Muscle of arm (tissue), 12 donors: ENCODE results near the gene ICOS. TPM values are rescaled to one million over a fixed set of nuclear protein-coding genes. Genes with fewer than 3 reads are reported as not detected.
"Not testable (repeated sequence)": the region's sequence is repeated elsewhere in the genome, so short reads cannot be mapped to it uniquely, and the experiment has no call there.

Source experiments
- DNase-seq: peaks from one replicate; pipeline ENCODE4 v3.0.0-alpha.2; 2013
- polyA plus RNA-seq, 12 donors: library from polyadenylated mRNA; unstranded; fragments of 120-200 nt; gene quantifications; one replicate each; pipeline ENCODE4 v1.2.1, GENCODE V29; 2013; ENCODE audit not compliant: insufficient read length in 12 of 12

ICOS gene
- polyA plus RNA-seq, 12 donors = 0.20 to 0.50 (median 0.26) TPM; not detected in 9

DNA sequence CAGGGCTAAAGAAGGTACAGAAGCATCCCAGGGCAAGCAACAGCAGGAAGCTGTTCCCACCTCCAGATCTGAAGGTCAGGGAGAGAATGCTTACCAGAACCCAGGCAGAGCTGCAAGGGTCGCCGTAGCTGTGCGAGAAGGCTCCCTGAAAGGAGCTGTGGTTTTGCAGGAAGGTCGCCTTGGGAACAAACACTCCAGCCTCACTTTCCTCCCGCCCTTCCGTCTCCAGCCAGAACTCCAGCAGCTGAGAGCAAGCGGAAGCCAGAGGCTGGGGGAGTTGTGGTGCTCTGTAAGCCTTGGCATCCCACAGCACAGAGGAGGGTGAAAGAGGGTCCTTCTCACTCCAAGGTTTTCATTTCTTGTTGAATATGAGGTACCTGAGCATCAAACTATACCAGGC, 18.3 kb upstream of the ICOS start:
- no peak for DNase-seq

DNA sequence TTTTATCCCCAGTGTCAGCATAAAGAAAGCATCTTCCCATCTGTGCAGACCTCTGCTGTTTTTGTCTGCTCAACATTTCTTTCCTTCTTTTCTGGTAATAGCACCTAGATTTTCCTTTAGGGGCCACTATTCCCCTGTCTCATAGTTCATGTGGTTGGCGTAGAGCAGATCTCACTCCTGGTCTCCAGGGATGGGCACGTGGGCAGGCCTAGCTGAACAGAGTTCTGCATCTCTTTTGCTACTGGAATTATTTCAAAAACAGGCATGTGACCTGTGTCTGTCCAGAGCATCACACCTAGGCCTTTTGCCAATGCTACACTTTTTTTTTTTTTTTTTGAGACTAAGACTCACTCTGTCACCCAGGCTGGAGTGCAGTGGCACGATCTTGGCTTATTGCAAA, 17.7 kb upstream of the ICOS start:
- DNase-seq = no peak

DNA sequence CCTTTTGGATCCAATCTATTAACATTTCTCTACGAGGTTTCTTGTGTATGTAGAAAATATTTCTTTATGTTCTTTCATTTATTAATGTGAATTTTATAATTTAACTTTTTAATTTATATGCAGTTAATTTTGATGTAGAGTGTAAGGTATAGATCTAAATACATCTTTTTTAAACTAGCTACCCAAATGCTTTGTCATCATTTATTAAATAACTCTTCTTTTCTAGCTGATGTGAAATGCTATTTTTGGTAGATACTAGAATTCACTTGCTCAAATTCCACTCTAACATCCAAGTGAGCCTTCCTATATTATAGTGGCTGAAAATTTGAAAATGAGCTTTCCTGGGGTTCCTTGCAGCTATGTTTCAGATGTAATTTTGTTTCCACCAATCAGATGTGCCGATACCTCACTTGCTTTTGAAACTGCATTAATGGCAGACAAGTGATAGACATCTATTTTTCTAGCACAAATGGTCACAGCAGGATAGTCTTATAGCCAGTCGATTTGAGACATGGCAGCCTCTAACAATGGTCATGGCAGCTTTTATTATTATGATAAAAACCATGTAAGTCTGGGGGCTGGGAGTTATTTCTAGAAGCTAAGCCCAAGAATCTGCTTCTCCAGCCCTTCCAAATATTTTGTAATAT, 10.9 kb upstream of the ICOS start:
- no peak for DNase-seq

DNA sequence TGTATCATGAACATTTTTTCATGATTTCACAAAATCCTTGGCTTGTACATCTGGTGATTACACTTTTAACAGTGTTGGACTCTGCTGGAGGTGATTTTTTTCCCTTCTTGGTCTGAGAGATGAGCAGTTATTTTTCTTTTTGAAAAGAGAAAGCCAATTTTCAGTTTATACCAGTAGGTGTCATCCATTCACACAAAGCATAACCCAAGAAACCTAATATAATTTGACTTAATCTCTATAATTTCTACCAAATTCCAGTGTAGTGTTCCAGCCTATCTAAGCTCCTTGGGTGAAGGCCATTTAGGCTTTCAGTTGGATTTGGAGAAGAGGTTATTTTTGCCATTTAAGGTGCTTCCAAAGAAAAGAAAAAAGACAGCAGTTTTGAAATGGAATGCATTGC, 7.7 kb upstream of the ICOS start:
- no peak for DNase-seq

DNA sequence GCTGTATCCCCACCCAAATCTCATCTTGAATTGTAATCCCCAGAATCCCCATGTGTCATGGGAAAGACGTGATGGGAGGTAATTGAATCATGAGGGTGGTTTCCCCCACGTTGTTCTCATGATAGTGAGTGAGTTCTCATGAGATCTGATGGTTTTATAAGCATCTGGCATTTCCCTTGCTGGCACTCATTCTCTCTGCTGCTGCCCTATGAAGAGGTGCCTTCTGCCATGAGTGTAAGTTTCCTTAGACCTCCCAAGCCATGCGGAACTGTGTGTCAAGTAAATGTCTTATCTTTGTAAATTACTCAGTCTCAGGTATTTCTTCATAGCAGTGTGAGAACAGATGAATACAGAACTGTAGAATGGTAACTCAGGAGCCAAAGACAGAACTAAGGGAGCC, 5.3 kb upstream of the ICOS start:
- not testable (repeated sequence) for DNase-seq

GRCh38 chr2:203934041-203934492, 2.5 kb upstream of the ICOS start:
- DNase-seq = no peak

- DNase-seq = no peak
These were observed 1.7 kb upstream of the ICOS start for GRCh38 chr2:203934711-203935438.

- no peak for DNase-seq
These were observed 995 bp upstream of the ICOS start for GRCh38 chr2:203935568-203935967.

DNA sequence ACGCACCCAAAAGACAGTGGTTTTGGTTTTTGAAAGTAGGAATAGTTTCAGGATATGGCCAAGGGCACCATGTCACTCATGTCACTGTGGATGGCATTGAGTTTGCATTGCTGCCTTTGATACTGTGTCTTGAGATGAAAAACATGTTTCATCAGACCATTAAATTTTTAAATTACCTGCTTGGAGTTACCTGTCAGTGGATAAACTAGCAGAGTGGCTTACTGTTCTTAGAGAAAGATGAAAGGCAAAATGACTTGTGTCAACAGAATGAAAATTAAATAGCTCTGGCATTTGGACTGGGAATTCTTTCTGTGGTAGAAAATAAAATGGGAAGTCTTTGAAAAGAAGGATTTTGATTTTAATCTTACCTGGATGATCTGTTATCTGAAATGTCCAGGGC, 386 bp downstream of the ICOS start:
- DNase-seq = no peak

DNA sequence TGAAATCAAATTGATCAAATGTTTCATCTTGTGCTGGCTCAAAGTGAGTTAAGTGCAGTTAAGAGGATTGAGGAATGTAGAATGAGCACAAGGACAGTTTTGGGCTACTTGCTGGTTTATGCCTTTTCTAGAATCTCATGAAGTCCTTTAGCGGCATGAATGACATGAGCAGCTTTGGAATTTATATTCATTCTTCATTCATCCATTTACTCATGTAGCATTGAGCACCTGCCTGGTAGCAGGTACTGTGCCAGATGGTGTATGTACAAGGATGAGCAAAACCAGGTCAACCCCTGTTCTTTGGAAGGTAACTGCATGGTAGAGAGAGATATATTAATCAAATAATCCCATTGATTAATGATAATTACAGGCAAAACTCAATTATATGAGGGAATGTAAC, 1.2 kb downstream of the ICOS start:
- no peak for DNase-seq

- DNase-seq = no peak
These were observed 3.5 kb downstream of the ICOS start for GRCh38 chr2:203940039-203940438.

- not testable (repeated sequence) for DNase-seq
These were observed 7.2 kb downstream of the ICOS start for GRCh38 chr2:203943493-203944382.

GRCh38 chr2:203948733-203949132, 12.2 kb downstream of the ICOS start:
- DNase-seq = no peak

- DNase-seq = no peak
These were observed 12.7 kb downstream of the ICOS start for GRCh38 chr2:203949228-203949627.

DNA sequence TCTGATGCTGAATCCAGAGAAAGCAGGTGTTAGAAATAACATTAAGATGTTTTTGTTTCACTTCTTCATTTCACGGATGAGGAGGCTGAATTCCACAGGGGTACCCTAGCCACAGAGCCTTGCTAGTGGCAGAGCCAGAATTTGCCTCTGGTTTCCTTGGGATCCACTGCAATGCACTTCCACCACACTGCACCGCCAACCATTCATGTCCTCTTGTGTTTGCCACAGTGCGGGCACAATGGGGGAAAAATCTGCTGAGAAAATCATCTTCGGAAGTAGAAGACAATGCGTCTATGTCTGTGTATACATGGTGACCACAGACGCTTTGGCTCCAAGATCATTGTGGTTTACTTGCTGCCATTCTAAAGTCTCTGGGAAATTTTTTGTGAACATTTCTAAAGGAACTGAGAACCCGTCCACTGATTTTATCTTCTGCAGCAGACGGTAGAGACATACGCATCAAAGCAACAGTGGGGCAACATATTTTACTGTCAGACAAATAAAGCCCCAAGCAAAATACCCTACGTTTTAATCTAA, 14.9 kb downstream of the ICOS start:
- DNase-seq = no peak

DNA sequence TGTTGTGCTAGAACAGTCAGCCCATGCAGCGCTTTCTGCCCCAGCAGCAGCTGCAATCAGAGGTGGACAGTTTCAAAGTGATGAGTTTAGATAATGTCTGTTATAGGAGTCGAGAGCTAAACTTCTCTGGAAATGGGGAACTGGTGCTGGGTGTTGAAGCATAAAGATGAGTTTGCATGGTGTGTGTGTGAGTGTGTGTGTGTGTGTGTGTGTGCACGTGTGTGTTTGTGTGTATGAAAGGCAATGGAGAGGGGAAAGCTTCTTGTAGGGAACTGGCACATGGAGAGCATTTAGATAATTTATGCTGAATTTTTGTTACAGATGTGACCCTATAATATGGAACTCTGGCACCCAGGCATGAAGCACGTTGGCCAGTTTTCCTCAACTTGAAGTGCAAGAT, 22.7 kb downstream of the ICOS start:
- DNase-seq = no peak

DNA sequence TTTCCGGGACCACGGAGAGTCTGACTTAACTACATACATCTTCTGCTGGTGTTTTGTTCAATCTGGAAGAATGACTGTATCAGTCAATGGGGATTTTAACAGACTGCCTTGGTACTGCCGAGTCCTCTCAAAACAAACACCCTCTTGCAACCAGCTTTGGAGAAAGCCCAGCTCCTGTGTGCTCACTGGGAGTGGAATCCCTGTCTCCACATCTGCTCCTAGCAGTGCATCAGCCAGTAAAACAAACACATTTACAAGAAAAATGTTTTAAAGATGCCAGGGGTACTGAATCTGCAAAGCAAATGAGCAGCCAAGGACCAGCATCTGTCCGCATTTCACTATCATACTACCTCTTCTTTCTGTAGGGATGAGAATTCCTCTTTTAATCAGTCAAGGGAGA, 23.1 kb downstream of the ICOS start:
- DNase-seq = no peak

- no peak for DNase-seq
These were observed 24.2 kb downstream of the ICOS start for GRCh38 chr2:203960811-203961210.

DNA sequence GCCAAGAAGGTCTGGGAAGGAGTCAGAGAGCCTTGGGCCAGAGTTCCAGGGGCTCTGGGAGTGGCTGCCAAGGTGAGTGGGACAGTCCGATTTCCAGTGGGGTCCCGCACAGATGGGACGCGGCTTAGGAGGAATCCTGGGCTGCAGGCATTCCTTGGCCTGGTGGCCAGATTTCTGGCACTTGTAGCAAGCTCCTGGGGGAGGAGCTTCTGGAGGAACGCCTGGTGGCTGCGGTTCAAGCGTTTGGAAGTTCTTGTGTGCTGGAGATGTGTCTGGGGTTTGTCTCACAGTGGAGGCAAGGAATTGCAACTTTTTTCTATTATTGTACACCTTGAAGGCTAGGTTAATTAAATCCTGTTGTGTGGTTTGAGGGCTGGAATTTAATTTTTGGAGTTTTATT, 28.6 kb downstream of the ICOS start:
- not testable (repeated sequence) for DNase-seq

- DNase-seq = peak; percentile 74
These were observed 34.7 kb downstream of the ICOS start for GRCh38 chr2:203971251-203971650.

GRCh38 chr2:203972066-203972465, 35.5 kb downstream of the ICOS start:
- peak; percentile 10 for DNase-seq

GRCh38 chr2:203973000-203973399, 36.4 kb downstream of the ICOS start:
- DNase-seq = no peak
